CD4-positive, alpha-beta T cell (primary cell): Measurements from ENCODE around the gene ADAT2. TPM values are rescaled to one million over a fixed set of nuclear protein-coding genes. Genes with fewer than 3 reads are reported as not detected.
A peak's percentile ranks its signal among the peaks of the same experiment; 100 is the strongest.
"Not testable (repeated sequence)": the region's sequence is repeated elsewhere in the genome, so short reads cannot be mapped to it uniquely, and the experiment has no call there.

Experiments used
- ATAC-seq: fragments of 200-7000 bp; cut with Tn5 transposase; one replicate; pipeline ENCODE4 v1.10.0; 2022; ENCODE audit warnings: mild to moderate bottlenecking; ENCODE audit not compliant: poor library complexity
- CTCF ChIA-PET: fragments of 350-600 bp; sonication (Branson Sonifier 250); formaldehyde crosslinking; loops from one replicate; lab custom pipeline; 2021; ENCODE audit warnings: antibody characterized with exemption, inconsistent platforms; lab: Charles Lee
- POLR2A ChIA-PET: fragments of 350-600 bp; sonication (Branson Sonifier 250); formaldehyde crosslinking; loops from one replicate; lab custom pipeline; 2021; ENCODE audit warnings: antibody characterized with exemption, inconsistent platforms; lab: Charles Lee
- DNase-seq, 14 experiments: peaks; one replicate each; pipeline ENCODE4 v3.0.0-alpha.2; 2013 to 2020; ENCODE audit warnings: mixed read lengths in 2 of 14
- H3K27ac ChIP-seq, 2 donors: one replicate each; pipeline versions ENCODE4 v1.5.1 to v1.7.0; 2013; ENCODE audit warnings: low read length in 2 of 2, low read depth in 1 of 2, mild to moderate bottlenecking in 1 of 2
- H3K27me3 ChIP-seq, 2 experiments: 1 replicate in 1 of 2; 2 replicates in 1 of 2; pipeline versions ENCODE4 v1.6.1 to v1.7.0; 2013; ENCODE audit warnings: low read length in 2 of 2, control low read depth in 1 of 2, mild to moderate bottlenecking in 1 of 2, moderate library complexity in 1 of 2; ENCODE audit not compliant: insufficient read depth in 2 of 2, control insufficient read depth in 1 of 2
- H3K36me3 ChIP-seq: one replicate; pipeline ENCODE4 v1.6.1; 2013; ENCODE audit warnings: low read length, control low read depth; ENCODE audit not compliant: insufficient read depth
- H3K4me1 ChIP-seq: one replicate; pipeline ENCODE4 v1.6.1; 2013; ENCODE audit warnings: low read length, control low read depth; ENCODE audit not compliant: insufficient read depth
- H3K4me3 ChIP-seq: one replicate; pipeline ENCODE4 v1.5.1; 2013; ENCODE audit warnings: mild to moderate bottlenecking, low read length, moderate library complexity
- H3K9me3 ChIP-seq, 2 experiments: 1 replicate in 1 of 2; 2 replicates in 1 of 2; pipeline versions ENCODE4 v1.6.1 to v1.7.0; 2013; ENCODE audit warnings: low read length in 2 of 2, mild to moderate bottlenecking in 2 of 2, control low read depth in 1 of 2, moderate library complexity in 1 of 2; ENCODE audit not compliant: control insufficient read depth in 1 of 2, insufficient read depth in 1 of 2
- H3K27ac Mint-ChIP-seq: one replicate; pipeline ENCODE4 v1.8.0; 2020; ENCODE audit warnings: mixed read lengths
- H3K27me3 Mint-ChIP-seq: one replicate; pipeline ENCODE4 v1.8.0; 2021; ENCODE audit warnings: mixed read lengths
- H3K36me3 Mint-ChIP-seq: one replicate; pipeline ENCODE4 v1.8.0; 2021; ENCODE audit warnings: low read depth, mixed read lengths
- H3K4me1 Mint-ChIP-seq: one replicate; pipeline ENCODE4 v1.8.0; 2021; ENCODE audit warnings: low read depth, mixed read lengths
- H3K4me3 Mint-ChIP-seq: one replicate; pipeline ENCODE4 v1.8.0; 2020; ENCODE audit warnings: mild to moderate bottlenecking, mixed read lengths
- H3K9me3 Mint-ChIP-seq: one replicate; pipeline ENCODE4 v1.8.0; 2020; ENCODE audit warnings: mixed read lengths
- intact Hi-C, 2 experiments: fragments of 100-400 bp; cut with DNase I in 1 of 2; cut with micrococcal nuclease in 1 of 2; formaldehyde crosslinking; loops; one replicate each; pipeline versions ENCODE4 v1.15.1 to v1.9.0; 2023 to 2025; cut with DNase I, micrococcal nuclease
- total RNA-seq, 174 experiments: library from RNA in 2 of 174; stranded (reverse) in 2 of 174; gene quantifications; one replicate each; pipeline ENCODE4 v1.2.3 and lab custom pipeline; 2021 to 2026
- TF ChIP-seq, protein P1 (sequence below): fragments of 200-600 bp; IDR thresholded peaks from one replicate; pipeline ENCODE4 v1.8.0; 2022; ENCODE audit warnings: antibody characterized with exemption, mild to moderate bottlenecking

The ADAT2 gene
- total RNA-seq, 2 experiments from 2014 or later = 14.6 to 17.4 TPM

DNA sequence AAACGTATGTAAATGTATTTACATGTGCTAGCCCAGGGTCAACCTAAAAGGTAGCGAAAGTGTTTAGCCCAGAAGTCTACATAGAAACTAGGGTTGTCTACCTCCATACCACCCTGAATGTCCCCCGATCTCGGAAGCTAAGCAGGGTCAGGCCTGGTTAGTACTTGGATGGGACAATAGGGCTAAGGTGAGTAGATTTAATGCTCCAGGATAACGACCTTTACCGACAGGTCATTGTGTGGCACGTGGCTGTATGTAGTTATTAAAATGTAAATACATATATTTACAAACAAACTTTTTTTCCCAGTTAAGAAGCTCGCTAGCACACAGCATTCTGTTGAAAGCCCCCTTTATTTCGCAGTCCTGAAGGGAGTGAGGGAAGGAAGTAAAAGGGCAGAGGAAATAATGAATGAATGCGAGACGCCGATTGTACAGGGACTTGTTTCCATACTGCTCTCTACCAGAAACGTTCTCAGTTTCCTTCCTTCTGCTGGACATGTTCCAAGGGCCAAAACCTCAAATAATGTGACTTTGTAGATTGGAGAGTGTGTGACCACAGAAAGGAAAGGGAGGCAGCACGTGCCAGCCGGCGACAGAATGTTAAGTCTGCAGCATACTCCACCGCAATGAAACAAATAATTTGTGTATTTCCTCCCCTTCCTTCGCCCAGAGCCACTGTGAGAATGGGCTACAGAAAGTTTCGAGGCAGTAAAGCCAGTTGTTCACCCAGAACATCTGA is 612 bp downstream of the ADAT2 start:
- CTCF ChIA-PET = interaction anchor here (0.8 to 1.5 kb wide), 2 partner anchors 23 to 394 kb away, joined by 4 read pairs; partner anchors contain the start of gene LTV1
- Mint-ChIP-seq H3K27ac (peak overlapping the region; percentile 94), H3K4me1 (peaks cover 55% of the 10 kb centered on the region), H3K4me3 (peak overlapping the region; percentile 99), H3K36me3 (peaks cover 31% of the 10 kb centered on the region), H3K9me3 (no peaks in the 10 kb centered on the region), H3K27me3 (no peaks in the 10 kb centered on the region)
- no peaks in the 10 kb centered on the region for H3K36me3 ChIP-seq
- TF ChIP-seq, protein P1, sequence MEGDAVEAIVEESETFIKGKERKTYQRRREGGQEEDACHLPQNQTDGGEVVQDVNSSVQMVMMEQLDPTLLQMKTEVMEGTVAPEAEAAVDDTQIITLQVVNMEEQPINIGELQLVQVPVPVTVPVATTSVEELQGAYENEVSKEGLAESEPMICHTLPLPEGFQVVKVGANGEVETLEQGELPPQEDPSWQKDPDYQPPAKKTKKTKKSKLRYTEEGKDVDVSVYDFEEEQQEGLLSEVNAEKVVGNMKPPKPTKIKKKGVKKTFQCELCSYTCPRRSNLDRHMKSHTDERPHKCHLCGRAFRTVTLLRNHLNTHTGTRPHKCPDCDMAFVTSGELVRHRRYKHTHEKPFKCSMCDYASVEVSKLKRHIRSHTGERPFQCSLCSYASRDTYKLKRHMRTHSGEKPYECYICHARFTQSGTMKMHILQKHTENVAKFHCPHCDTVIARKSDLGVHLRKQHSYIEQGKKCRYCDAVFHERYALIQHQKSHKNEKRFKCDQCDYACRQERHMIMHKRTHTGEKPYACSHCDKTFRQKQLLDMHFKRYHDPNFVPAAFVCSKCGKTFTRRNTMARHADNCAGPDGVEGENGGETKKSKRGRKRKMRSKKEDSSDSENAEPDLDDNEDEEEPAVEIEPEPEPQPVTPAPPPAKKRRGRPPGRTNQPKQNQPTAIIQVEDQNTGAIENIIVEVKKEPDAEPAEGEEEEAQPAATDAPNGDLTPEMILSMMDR = no peak
- H3K27ac ChIP-seq = peak overlapping the region; percentile 44 to 78
- H3K4me1 ChIP-seq = peaks cover 15% of the 10 kb centered on the region
- intact Hi-C loops = loop anchor here (1.0 to 10.0 kb wide), 6 partner anchors 87 to 1303 kb away; partner anchors contain the start of genes LTV1 (in 2 of the 2), NMBR (in 2 of the 2) and VTA1 (in 2 of the 2)
- peak overlapping the region; percentile 72 for H3K4me3 ChIP-seq
- peak; percentile 13 for ATAC-seq
- POLR2A ChIA-PET = interaction anchor here (0.6 to 2.4 kb wide), 21 partner anchors 8 to 1302 kb away, joined by 3 to 18 read pairs (median 4); partner anchors contain the start of genes FUCA2, LTV1, NMBR and SF3B5
- no peaks in the 10 kb centered on the region for H3K9me3 ChIP-seq
- no peaks in the 10 kb centered on the region for H3K27me3 ChIP-seq
- peak in 12 of 14 experiments; percentile 10 to 70 (median 44) for DNase-seq

DNA sequence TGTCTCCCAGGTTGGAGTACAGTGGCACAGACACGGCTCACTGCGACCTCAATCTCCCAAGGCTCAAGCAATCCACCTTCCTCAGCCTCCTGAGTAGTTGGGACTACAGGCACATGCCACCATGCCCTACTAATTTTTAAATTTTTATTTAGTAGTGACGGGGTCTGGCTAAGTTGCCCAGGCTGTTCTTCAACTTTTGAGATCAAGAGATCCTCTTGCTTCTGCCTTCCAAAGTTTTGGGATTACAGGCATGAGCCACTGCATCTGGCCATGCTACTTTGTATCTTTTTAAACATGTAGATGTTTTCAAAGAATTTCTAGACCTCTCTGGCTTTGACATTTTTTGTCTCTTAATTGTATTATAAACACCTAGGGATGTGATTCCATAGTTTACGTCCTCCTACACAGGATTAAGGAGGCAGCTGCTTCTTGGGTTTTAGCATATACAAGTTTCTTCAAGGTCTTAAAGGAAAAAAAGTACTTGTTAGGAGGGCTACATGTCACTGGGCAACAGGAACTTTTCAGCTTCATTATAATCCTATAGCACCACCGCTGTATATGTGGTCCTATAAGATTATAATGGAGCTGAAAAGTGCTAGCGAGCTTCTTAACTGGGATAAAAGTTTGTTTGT is 1.3 kb downstream of the ADAT2 start:
- H3K27me3 Mint-ChIP-seq = no peaks in the 10 kb centered on the region
- TF ChIP-seq, protein P1 = no peak
- Histone ChIP-seq H3K27ac (no peak overlapping the region), H3K27me3 (no peaks in the 10 kb centered on the region), H3K36me3 (no peaks in the 10 kb centered on the region), H3K4me3 (peak overlapping the region; percentile 72), H3K4me1 (peaks cover 15% of the 10 kb centered on the region), H3K9me3 (no peaks in the 10 kb centered on the region)
- H3K36me3 Mint-ChIP-seq = peaks cover 30% of the 10 kb centered on the region
- H3K4me1 Mint-ChIP-seq = peaks cover 48% of the 10 kb centered on the region
- ChIA-PET POLR2A (interaction anchor here (0.8 to 0.9 kb wide), 2 partner anchors 30 to 87 kb away, joined by 3 read pairs; no protein-coding TSS in a partner anchor), CTCF (no interaction called here)
- no peak for DNase-seq
- H3K27ac Mint-ChIP-seq = peak overlapping the region; percentile 94
- intact Hi-C loops = loop anchor here in 1 of 2 experiments (10.0 kb wide), 1 partner anchor 394 kb away; no protein-coding TSS in a partner anchor
- no peaks in the 10 kb centered on the region for H3K9me3 Mint-ChIP-seq
- no peak for ATAC-seq
- H3K4me3 Mint-ChIP-seq = peak overlapping the region; percentile 99

DNA sequence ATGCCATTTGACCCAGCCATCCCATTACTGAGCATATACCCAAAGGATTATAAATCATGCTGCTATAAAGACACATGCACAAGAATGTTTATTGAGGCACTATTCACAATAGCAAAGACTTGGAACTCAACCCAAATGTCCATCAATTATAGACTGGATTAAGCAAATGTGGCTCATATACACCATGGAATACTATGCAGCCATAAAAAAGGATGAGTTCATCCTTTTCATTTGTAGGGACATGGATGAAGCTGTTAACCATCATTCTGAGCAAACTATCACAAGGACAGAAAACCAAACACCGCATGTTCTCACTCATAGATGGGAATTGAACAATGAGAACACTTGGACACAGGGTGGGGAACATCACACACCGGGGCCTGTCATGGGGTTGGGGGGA is 2.6 kb downstream of the ADAT2 start:
- H3K4me3 ChIP-seq, H3K27ac Mint-ChIP-seq, H3K27me3 ChIP-seq, CTCF ChIA-PET, H3K36me3 ChIP-seq, H3K9me3 ChIP-seq, H3K27ac ChIP-seq, ATAC-seq, DNase-seq, H3K27me3 Mint-ChIP-seq, POLR2A ChIA-PET, H3K9me3 Mint-ChIP-seq: not testable (repeated sequence)
- peaks cover 25% of the 10 kb centered on the region for H3K36me3 Mint-ChIP-seq
- H3K4me1 ChIP-seq = peaks cover 15% of the 10 kb centered on the region
- H3K4me1 Mint-ChIP-seq = peaks cover 39% of the 10 kb centered on the region
- intact Hi-C loops = loop anchor here in 1 of 2 experiments (10.0 kb wide), 1 partner anchor 393 kb away; no protein-coding TSS in a partner anchor
- peak overlapping the region; percentile 34 for H3K4me3 Mint-ChIP-seq
